Skeletal muscle satellite cell (primary cell): Measurements from ENCODE around the gene SH2B2.
A peak's percentile ranks its signal among the peaks of the same experiment; 100 is the strongest.

Experiments
- H3K27me3 ChIP-seq: 2 replicates; pipeline ENCODE4 v1.7.0; 2013; ENCODE audit warnings: low read length; ENCODE audit not compliant: control insufficient read depth, insufficient read depth
- H3K36me3 ChIP-seq: 2 replicates; pipeline ENCODE4 v1.7.0; 2013; ENCODE audit warnings: mild to moderate bottlenecking, control low read depth, low read length; ENCODE audit not compliant: insufficient read depth
- H3K4me1 ChIP-seq: 2 replicates; pipeline ENCODE4 v1.7.0; 2013; ENCODE audit warnings: low read length; ENCODE audit not compliant: control insufficient read depth, insufficient read depth
- H3K4me2 ChIP-seq: 2 replicates; pipeline ENCODE4 v1.7.0; 2013; ENCODE audit warnings: mild to moderate bottlenecking, low read length
- H3K4me3 ChIP-seq: 2 replicates; pipeline ENCODE4 v1.7.0; 2013; ENCODE audit warnings: low read length
- H3K9ac ChIP-seq: 2 replicates; pipeline ENCODE4 v1.7.0; 2013; ENCODE audit warnings: mild to moderate bottlenecking, low read depth, low read length, moderate library complexity
- H3K9me3 ChIP-seq: replicated peaks from 2 replicates; pipeline ENCODE4 v1.7.0; 2013; ENCODE audit warnings: mild to moderate bottlenecking, control low read depth, low read length

Gene SH2B2

GRCh38 chr7:102302025-102302424 is 15.4 kb downstream of the SH2B2 start:
- no peaks in the 10 kb centered on the region for H3K9me3 ChIP-seq
- no peak overlapping the region for H3K9ac ChIP-seq
- peaks cover 29% of the 10 kb centered on the region for H3K4me1 ChIP-seq
- H3K36me3 ChIP-seq, result no peaks in the 10 kb centered on the region
- H3K4me2 ChIP-seq, result no peak overlapping the region
- no peaks in the 10 kb centered on the region for H3K27me3 ChIP-seq
- no peak overlapping the region for H3K4me3 ChIP-seq

- Histone ChIP-seq H3K4me3 (peak overlapping the region; percentile 37), H3K9ac (peak overlapping the region; percentile 40), H3K36me3 (no peaks in the 10 kb centered on the region), H3K27me3 (no peaks in the 10 kb centered on the region), H3K9me3 (no peaks in the 10 kb centered on the region), H3K4me2 (peak overlapping the region; percentile 71), H3K4me1 (peaks cover 37% of the 10 kb centered on the region)
Observed at GRCh38 chr7:102303669-102304422, 17.2 kb downstream of the SH2B2 start.

GRCh38 chr7:102304668-102305067 is 18.0 kb downstream of the SH2B2 start:
- Histone ChIP-seq H3K9ac (no peak overlapping the region), H3K36me3 (no peaks in the 10 kb centered on the region), H3K4me2 (no peak overlapping the region), H3K27me3 (no peaks in the 10 kb centered on the region), H3K4me1 (peaks cover 37% of the 10 kb centered on the region), H3K9me3 (no peaks in the 10 kb centered on the region), H3K4me3 (no peak overlapping the region)

- H3K4me2 ChIP-seq, result no peak overlapping the region
- no peak overlapping the region for H3K4me3 ChIP-seq
- no peaks in the 10 kb centered on the region for H3K9me3 ChIP-seq
- H3K36me3 ChIP-seq, result no peaks in the 10 kb centered on the region
- H3K4me1 ChIP-seq, result peaks cover 37% of the 10 kb centered on the region
- H3K9ac ChIP-seq, result no peak overlapping the region
- no peaks in the 10 kb centered on the region for H3K27me3 ChIP-seq
Observed at GRCh38 chr7:102305414-102306268, 19.0 kb downstream of the SH2B2 start.

- Histone ChIP-seq H3K9me3 (no peaks in the 10 kb centered on the region), H3K4me1 (peaks cover 37% of the 10 kb centered on the region), H3K4me2 (peak overlapping the region; percentile 82), H3K9ac (peak overlapping the region; percentile 62), H3K27me3 (no peaks in the 10 kb centered on the region), H3K4me3 (peak overlapping the region; percentile 55), H3K36me3 (no peaks in the 10 kb centered on the region)
Observed at GRCh38 chr7:102306916-102307677, 20.4 kb downstream of the SH2B2 start.

- Histone ChIP-seq H3K4me2 (no peak overlapping the region), H3K4me3 (no peak overlapping the region), H3K36me3 (no peaks in the 10 kb centered on the region), H3K4me1 (peaks cover 16% of the 10 kb centered on the region), H3K27me3 (no peaks in the 10 kb centered on the region), H3K9ac (no peak overlapping the region), H3K9me3 (no peaks in the 10 kb centered on the region)
Observed at GRCh38 chr7:102310414-102310815, 23.7 kb downstream of the SH2B2 start.

DNA sequence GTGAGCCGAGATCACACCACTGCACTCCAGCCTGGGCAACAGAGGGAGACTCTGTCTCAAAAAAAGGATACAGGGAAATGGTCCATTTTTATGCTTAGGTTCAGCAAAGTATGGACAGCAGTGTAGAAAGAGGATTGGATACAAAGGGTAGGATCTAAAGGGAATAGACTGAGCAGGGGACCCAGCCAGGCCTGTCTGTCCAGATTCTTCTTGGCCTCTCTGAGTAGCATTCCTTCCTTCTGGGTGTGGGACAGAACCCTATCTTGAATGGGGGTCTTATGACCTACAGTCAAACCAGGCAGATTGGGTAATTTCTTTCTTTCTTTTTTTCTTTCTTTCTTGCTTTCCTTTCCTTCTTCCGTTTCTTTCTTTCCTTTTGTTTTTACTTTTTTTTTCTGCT is 25.6 kb downstream of the SH2B2 start:
- Histone ChIP-seq H3K36me3 (no peaks in the 10 kb centered on the region), H3K4me1 (peaks cover 5% of the 10 kb centered on the region), H3K9ac (no peak overlapping the region), H3K27me3 (no peaks in the 10 kb centered on the region), H3K4me3 (no peak overlapping the region), H3K4me2 (no peak overlapping the region), H3K9me3 (no peaks in the 10 kb centered on the region)

GRCh38 chr7:102313997-102314780 is 27.5 kb downstream of the SH2B2 start:
- Histone ChIP-seq H3K27me3 (no peaks in the 10 kb centered on the region), H3K4me1 (no peaks in the 10 kb centered on the region), H3K9ac (no peak overlapping the region), H3K4me2 (no peak overlapping the region), H3K36me3 (no peaks in the 10 kb centered on the region), H3K4me3 (no peak overlapping the region), H3K9me3 (no peaks in the 10 kb centered on the region)

GRCh38 chr7:102317231-102318059 is 30.8 kb downstream of the SH2B2 start:
- Histone ChIP-seq H3K4me2 (no peak overlapping the region), H3K4me3 (no peak overlapping the region), H3K27me3 (no peaks in the 10 kb centered on the region), H3K9ac (no peak overlapping the region), H3K36me3 (no peaks in the 10 kb centered on the region), H3K9me3 (no peaks in the 10 kb centered on the region), H3K4me1 (no peaks in the 10 kb centered on the region)

GRCh38 chr7:102318482-102318971 is 31.9 kb downstream of the SH2B2 start:
- no peaks in the 10 kb centered on the region for H3K36me3 ChIP-seq
- H3K9ac ChIP-seq, result no peak overlapping the region
- H3K4me2 ChIP-seq, result no peak overlapping the region
- H3K9me3 ChIP-seq, result no peaks in the 10 kb centered on the region
- H3K4me1 ChIP-seq, result no peaks in the 10 kb centered on the region
- no peak overlapping the region for H3K4me3 ChIP-seq
- H3K27me3 ChIP-seq, result no peaks in the 10 kb centered on the region
